OCI-LY7 (cell line): ENCODE data around the gene ELL2. TPM values are rescaled to one million over a fixed set of nuclear protein-coding genes. Genes with fewer than 3 reads are reported as not detected.

Source experiments
- BruUV-seq: library from RNA; stranded (reverse); fragments of 400-500 nt; replicated peaks from 2 replicates; lab custom pipeline; 2021; lab: Mats Ljungman, UMichigan
- CTCF ChIA-PET: fragments of 300-600 bp; sonication (Branson Sonifier 250); formaldehyde crosslinking; loops from one replicate; lab custom pipeline; 2022; ENCODE audit warnings: antibody characterized with exemption; ENCODE audit not compliant: unreplicated experiment; lab: Charles Lee
- POLR2A ChIA-PET: fragments of 300-600 bp; sonication (Branson Sonifier 250); formaldehyde crosslinking; loops from one replicate; lab custom pipeline; 2022; ENCODE audit warnings: antibody characterized with exemption; lab: Charles Lee
- DNase-seq: peaks from one replicate; pipeline ENCODE4 v3.0.0-alpha.2; 2015; ENCODE audit warnings: low spot score
- H2AFZ ChIP-seq: fragments of 200-600 bp; sonication (generic), shearing (Covaris generic); 2 replicates; pipeline ENCODE4 v1.6.1; 2014; ENCODE audit warnings: mild to moderate bottlenecking, antibody characterized with exemption, low read length, moderate library complexity
- H3K27ac ChIP-seq: fragments of 200-600 bp; sonication (generic); 2 replicates; pipeline ENCODE4 v1.5.1; 2014; ENCODE audit warnings: mixed run types, low read depth, mild to moderate bottlenecking, moderate library complexity, low read length, inconsistent platforms; ENCODE audit not compliant: poor library complexity, severe bottlenecking
- H3K36me3 ChIP-seq: fragments of 200-600 bp; sonication (generic); 2 replicates; pipeline ENCODE4 v1.6.1; 2014; ENCODE audit warnings: mild to moderate bottlenecking, antibody characterized with exemption, low read length, moderate library complexity, mixed read lengths; ENCODE audit not compliant: insufficient read depth
- H3K4me1 ChIP-seq: fragments of 200-600 bp; sonication (generic); 2 replicates; pipeline ENCODE4 v1.5.1; 2014; ENCODE audit warnings: mild to moderate bottlenecking, low read length; ENCODE audit not compliant: insufficient read depth, poor library complexity, severe bottlenecking
- H3K4me2 ChIP-seq: fragments of 200-600 bp; sonication (generic); 2 replicates; pipeline ENCODE4 v1.6.1; 2014; ENCODE audit warnings: mild to moderate bottlenecking, low read length
- H3K4me3 ChIP-seq: fragments of 200-600 bp; sonication (generic); 2 replicates; pipeline ENCODE4 v1.5.1; 2014; ENCODE audit warnings: mild to moderate bottlenecking, low read depth, low read length; ENCODE audit not compliant: poor library complexity, severe bottlenecking
- H3K79me2 ChIP-seq: fragments of 200-600 bp; sonication (generic); 2 replicates; pipeline ENCODE4 v1.6.1; 2016; ENCODE audit warnings: low read depth, mild to moderate bottlenecking, low read length, moderate library complexity, mixed read lengths; ENCODE audit not compliant: insufficient read depth
- H3K9me2 ChIP-seq: fragments of 200-600 bp; sonication (generic); 2 replicates; pipeline ENCODE4 v1.6.1; 2016; ENCODE audit warnings: mild to moderate bottlenecking, low read length, mixed read lengths; ENCODE audit not compliant: insufficient read depth
- H3K9me3 ChIP-seq: fragments of 200-600 bp; sonication (generic); 2 replicates; pipeline ENCODE4 v1.6.1; 2014; ENCODE audit warnings: mild to moderate bottlenecking, mixed run types, low read length, mixed read lengths
- H4K20me1 ChIP-seq: fragments of 200-600 bp; sonication (generic); 2 replicates; pipeline ENCODE4 v1.6.1; 2014; ENCODE audit warnings: mild to moderate bottlenecking, antibody characterized with exemption, low read length, moderate library complexity, mixed read lengths; ENCODE audit not compliant: insufficient read depth
- CTCF ChIP-seq: fragments of 200-600 bp; sonication (generic); conservative IDR thresholded peaks from 2 replicates; pipeline ENCODE4 v1.5.1; 2014; ENCODE audit warnings: mild to moderate bottlenecking, antibody characterized with exemption, low read length, moderate library complexity, mixed read lengths
- EZH2phosphoT487 ChIP-seq: fragments of 200-600 bp; sonication (generic); IDR thresholded peaks from 2 replicates; pipeline ENCODE4 v1.6.1; 2018; ENCODE audit warnings: low read depth, borderline replicate concordance, mild to moderate bottlenecking, mixed run types, antibody characterized with exemption, low read length, moderate library complexity, mixed read lengths
- intact Hi-C: fragments of 100-400 bp; cut with micrococcal nuclease; formaldehyde crosslinking; loops from one replicate; pipeline ENCODE4 v1.10.0; 2022; ENCODE audit not compliant: unreplicated experiment
- total RNA-seq, 2 experiments: library from RNA; depleted of rRNA in 1 of 2; stranded (reverse); fragments of >200 nt in 1 of 2; shearing (Covaris generic) in 1 of 2; gene quantifications; 2 replicates each; pipeline ENCODE4 v1.2.3, GENCODE V29; 2014 to 2022

ELL2 gene
- total RNA-seq, 2 experiments from 2014 or later = 0.98 to 4.7 TPM

- Histone ChIP-seq H3K4me1 (peaks cover 5% of the 10 kb centered on the region), H3K9me3 (no peaks in the 10 kb centered on the region), H3K9me2 (no peaks in the 10 kb centered on the region; the same call in 1 of the 2 replicates), H3K4me2 (no peak overlapping the region), H3K79me2 (no peaks in the 10 kb centered on the region), H3K36me3 (no peaks in the 10 kb centered on the region), H3K4me3 (no peak overlapping the region), H3K27ac (no peak overlapping the region), H4K20me1 (no peaks in the 10 kb centered on the region), H2AFZ (no peak overlapping the region)
- intact Hi-C loops = loop anchor here (10.0 kb wide), 1 partner anchor 173 kb away; no protein-coding TSS in a partner anchor
- TF ChIP-seq EZH2phosphoT487 = no peak
- no peak for TF ChIP-seq CTCF
- ChIA-PET POLR2A (interaction anchor here (0.6 to 1.3 kb wide), 2 partner anchors 11 to 173 kb away, joined by 3 read pairs; no protein-coding TSS in a partner anchor), CTCF (no interaction called here)
- BruUV-seq = no TSS peak
- DNase-seq = no peak
Observed at GRCh38 chr5:95957561-95958203, 4.0 kb downstream of the ELL2 start.

- DNase-seq = no peak
- Histone ChIP-seq H3K36me3 (no peaks in the 10 kb centered on the region), H3K27ac (no peak overlapping the region), H2AFZ (no peak overlapping the region), H3K4me2 (no peak overlapping the region), H3K9me3 (no peaks in the 10 kb centered on the region), H3K4me3 (no peak overlapping the region), H4K20me1 (no peaks in the 10 kb centered on the region), H3K9me2 (no peaks in the 10 kb centered on the region; the same call in 1 of the 2 replicates), H3K4me1 (peaks cover 5% of the 10 kb centered on the region), H3K79me2 (no peaks in the 10 kb centered on the region)
- ChIA-PET CTCF (no interaction called here), POLR2A (interaction anchor here (0.7 to 1.3 kb wide), 2 partner anchors 10 to 109 kb away, joined by 3 read pairs; no protein-coding TSS in a partner anchor)
- intact Hi-C loops = loop anchor here (10.0 kb wide), 1 partner anchor 172 kb away; no protein-coding TSS in a partner anchor
- no TSS peak for BruUV-seq
- TF ChIP-seq CTCF (no peak), EZH2phosphoT487 (no peak)
Observed at GRCh38 chr5:95956900-95957293, 4.8 kb downstream of the ELL2 start.
